ENCODE measurements around the gene ENG.
"Not testable (repeated sequence)": the region's sequence is repeated elsewhere in the genome, so short reads cannot be mapped to it uniquely, and the experiment has no call there.

The ENG gene

DNA sequence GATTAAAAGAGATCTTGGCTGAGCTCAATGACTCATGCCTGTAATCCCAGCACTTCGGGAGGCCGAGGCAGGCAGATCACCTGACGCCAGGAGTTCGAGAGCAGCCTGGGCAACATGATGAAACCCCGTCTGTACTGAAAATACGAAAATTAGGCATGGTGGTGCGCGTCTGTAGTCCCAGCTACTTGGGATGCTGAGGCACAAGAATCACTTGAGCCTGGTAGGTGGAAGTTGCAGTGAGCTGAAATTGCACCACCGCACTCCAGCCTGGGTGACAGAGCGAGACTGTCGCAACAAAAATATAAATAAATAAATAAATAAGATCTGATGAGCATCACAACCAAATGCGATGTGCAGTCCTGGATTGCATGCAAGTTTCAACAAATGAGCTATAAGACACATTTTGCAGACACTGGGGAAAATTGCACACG, 8.7 kb upstream of the ENG start:
- no peak for DNase-seq

DNA sequence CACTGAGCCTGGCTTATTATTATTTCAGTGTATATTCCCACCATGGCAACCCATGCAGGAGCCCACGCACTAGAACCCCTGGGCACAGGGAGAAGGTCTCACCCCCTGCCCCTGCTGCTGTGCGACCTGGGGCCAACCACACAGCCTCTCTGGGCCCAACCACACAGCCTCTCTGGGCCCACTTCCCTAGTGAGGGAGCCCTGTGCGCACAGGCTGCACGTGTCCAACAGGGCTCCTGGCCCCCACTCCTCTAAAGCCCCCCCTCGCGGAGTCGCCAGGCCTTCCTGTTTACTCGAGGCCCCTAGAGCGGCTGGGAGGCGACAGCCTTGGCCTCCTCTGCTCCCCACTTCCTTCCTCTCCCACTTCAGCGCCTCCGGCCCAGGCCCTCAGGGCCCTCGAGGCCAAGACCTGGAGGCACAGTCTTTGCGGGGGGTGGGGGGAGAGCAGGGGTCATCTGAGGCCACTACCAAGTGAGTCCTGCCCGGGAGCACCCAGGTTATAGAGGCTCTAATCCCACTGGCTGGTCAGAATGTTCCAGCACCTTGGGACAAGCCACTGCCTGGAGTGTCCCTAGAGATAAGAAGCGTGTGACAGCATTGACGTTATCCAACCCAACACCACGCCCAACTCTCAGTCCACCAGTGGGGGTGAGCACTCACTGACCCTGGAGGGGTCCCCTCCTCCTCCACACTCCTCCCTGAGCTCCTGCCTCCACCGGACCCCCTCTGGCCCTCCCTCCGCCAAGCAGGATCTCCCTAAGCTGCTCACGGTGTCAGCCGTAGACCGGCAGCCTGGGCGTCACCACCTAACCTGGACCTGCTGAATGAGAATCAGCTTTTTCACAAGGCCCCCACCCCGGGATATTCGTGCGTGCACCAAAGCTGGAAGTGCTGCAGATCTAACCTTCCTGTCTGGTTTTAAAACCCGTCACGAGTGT, 7.9 kb upstream of the ENG start:
- no peak for DNase-seq

DNA sequence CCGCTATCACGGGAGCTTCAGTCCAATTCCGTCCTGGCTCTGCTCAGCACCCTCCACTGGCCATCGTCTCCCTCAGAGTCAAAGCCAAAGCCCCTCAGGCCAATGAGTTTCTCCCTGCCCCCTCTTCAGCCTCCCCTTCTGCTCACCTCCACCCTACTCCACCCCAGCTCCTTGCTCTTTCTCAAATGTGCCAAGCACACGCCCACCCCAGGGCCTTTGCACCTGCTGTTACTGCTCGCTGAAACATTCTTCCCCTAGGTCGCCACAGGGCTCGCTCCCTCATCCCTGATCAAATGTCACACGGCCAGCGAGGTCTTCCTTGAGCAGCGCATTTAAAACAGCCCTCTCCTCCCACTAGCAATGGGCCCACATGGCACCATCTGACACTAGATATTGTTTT, 6.3 kb upstream of the ENG start:
- no peak for DNase-seq

DNA sequence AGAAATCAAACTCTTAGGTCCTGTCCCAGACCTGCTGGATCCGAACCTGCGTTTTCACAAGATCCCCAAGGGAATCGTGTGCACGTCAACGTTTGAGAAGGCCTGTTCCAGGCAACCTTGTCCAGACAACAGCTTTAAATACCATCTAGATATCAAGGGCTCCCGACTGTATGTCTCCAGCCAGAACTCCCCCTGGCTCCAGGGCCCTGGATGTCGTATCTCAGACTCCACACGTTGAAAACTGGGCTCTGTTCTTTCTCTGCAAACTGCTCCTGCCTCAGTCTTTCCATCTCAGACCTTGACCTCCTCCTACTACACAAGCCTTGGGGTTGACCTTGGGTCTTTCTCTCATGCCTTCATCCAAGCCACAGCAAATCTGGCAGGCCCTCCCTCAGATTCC, 5.8 kb upstream of the ENG start:
- DNase-seq: no peak

DNA sequence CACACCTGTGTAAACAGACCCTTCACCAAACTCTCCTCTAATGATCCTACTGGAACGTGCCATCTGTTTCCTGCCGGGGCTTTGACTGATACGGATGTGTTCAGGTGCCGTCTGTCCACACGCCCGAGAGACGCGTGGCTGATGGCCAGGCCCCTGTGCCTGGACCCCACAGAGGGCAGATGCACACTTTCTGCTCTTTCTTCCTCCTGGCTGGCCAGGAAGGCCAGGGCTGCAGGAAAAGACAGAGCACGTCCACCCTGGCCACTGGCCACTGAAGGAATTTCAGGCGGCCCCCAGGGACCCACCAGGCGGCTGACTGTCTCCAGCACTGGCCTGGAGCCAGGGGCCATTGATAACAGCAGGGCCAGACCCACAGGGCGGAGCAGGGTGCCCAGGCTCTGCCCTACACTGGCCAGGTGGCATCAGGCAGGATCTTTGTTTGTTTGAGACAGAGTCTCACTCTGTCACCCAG, 3.6 kb upstream of the ENG start:
- DNase-seq: no peak

DNA sequence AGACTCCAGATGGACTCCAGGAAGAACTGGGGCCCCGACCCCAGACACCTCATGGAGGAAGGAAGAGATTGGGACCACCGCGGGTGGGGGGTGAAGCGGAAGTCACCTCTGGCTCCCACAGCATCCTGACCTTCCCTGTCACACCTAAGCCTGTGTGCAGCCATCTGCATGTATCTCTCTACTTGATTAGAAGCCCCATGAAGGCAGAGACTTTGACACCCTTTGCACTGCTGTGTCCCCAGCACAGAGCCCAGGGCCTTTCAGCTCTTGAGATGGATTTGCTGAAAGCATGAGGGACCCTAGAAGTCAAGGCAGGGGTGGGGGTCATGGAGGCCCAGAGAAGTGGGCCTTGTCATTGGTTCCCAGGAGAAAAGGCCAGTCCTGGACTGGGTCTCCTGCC, 2.8 kb upstream of the ENG start:
- no peak for DNase-seq

DNA sequence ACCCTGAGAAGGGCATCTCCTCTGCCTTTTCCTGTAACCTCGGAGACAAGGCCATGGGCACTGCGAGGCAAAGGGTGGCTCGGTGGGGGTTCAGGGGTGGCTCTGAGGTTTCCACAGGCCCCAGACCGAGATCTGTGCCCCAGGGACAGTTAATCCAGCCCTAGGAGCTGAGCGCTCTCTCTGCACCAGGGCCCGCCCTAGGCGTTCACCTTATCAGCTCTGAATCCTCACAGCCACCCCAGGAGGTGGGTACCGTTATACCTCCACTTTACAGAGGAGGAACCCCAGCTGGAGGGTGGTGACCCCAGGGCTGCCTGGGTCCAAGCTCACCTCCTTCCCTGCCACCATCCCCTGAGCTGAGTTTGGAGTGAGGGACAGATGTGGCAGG, 2.3 kb upstream of the ENG start:
- DNase-seq: no peak

DNA sequence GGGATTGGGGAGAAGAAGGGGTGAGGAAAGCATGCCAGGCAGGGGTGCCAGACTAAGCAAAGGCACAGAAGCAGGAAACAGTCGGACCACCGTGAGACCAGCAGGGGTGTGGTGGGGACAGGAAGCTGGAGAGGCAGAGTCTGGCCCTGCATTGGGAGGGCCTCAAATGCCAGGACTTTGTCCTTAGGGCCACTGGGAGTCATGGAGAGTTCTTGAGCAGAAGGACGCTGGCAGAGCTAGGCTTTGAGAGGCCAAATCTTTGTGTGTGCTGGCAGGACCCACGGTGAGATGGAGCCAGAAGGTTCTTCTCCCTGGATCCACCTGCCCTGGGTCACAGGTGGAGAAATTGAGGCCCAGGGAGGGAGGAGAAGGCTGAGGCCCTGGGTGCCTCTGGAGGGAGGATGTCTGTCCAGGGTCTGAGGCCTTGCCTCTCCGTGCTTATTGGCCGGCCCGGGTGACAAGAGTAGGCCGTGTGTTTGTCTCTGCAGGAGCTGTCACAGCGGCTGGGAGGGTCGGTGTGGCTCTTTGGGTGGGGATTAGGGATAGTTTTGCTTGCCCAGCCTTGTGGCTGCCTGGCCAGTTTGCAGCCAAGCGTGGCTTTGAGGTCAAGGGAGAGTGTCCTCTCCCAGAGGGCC, 1.8 kb upstream of the ENG start:
- no peak for DNase-seq

DNA sequence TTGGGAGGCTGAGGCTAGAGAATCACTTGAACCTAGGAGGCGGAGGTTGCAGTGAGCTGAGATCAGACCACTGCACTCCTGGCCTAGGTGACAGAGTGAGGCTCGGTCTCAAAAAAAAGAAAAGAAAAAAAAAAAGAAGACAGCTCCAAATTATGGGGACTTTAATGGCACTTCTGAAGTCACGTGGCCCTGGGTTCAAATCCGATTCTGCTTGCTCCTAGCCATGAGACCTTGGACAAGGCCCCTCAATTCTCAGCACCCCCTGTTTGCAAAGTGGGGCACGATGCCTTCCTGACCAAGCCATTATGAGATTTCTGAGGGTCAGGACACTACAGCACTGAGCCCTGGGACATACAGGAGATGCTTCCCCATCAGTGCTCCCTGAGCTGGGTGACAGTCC, 1.1 kb upstream of the ENG start:
- no peak for DNase-seq

DNA sequence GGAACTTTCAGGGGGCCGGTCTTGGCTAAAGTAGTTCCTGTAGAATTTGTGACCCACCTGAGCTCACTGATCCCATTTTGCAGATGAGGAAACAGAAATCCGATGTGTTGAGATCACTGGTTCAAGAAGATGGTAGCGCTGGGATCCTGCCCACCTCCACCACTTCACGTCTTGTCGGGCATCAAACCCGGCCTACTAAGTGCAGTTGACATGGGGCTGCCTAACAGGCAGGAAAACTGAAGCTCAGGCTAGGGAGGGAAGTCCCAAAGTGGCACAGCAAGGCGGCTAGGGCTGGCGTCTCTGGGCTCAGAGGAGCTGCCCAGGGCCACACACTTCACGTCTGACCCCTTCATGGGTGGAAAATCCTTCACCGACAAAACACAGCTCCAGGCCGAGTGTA, 502 bp upstream of the ENG start:
- no peak for DNase-seq

DNA sequence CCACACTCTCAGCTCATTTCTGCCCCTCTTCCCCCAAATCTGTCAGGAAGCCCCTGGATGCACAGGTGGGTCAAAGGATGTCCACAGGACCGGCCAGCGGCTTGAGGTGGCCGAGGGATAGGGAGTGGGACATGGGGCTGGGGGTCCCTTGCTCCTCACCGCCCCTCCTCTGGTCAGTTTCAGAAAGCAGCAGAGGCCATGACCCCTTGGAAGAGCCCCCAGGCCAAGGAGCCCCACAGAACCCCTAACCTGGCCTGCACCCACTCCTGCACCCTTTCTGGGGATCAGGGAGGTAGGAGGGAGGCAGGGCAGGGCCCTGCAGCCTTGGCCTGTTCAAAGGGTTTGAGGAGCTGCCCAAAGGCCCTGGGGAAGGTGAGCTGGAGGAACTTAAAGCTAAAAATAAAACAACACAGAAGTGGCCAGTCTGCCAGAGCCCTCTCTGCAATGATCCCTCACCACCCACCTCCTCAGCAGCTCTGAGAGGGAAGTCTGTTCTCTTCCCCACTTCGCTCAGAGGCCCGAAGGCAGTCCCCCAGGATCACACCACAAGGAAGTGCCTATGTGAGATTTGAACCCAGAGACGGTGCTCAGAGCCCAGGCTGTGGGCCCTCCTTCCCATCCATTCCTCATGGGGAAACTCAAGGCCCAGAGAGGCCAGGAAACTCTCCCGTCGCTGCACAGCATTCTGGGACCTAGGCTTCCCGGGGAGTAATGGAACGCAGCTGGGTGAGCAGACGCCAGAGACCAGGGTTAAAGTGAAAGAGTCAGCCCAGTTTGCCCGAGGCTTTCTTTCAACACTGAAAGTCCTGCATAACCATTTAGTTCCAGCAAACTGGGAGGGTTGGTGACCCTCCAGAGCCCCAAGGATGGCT, 910 bp downstream of the ENG start:
- no peak for DNase-seq

DNA sequence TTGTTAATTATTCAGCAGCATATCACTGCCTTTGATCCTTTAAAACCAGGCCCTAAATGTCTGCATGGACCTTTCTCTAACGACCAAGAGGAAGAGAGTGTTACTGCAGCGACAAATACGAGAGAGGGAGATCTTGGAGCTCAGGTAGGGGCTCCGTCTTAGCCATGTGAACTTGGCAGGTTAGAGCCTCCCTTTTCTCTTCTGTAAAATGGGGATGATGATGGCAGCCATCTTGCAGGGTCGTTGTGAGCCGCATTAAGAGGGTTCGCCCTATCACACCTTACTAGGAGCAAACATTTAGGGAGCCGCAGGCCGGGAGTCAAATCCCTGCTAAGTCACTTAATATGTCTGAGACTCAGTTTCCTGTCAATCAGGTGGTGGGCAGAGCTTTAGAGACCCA, 1.6 kb downstream of the ENG start:
- no peak for DNase-seq

DNA sequence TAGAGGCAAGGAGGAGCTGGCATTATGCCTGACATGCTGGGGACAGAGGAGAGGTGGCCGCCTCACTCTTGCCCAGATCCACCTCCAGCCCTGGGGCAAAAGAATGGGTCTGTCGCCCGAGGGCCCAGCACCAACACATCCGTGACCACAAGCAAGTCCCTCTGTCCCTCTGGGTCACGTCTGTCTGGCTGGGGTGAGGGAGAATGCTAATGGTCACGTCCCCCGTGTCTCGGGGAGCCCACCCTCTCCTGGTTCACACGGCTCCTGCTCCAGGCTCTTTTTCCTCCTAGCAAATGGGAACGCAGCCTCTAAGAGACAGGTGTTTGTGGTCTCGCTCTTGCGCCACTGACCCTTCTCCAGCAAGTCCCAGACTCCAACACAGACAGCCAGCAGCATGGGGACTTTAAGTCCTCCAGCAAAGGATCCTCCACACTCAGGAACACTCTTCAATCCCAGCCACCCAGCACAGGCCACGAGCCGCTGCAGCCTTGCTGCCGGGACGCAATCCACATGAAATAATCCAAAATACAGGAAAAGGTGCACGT, 4.1 kb downstream of the ENG start:
- no peak for DNase-seq

DNA sequence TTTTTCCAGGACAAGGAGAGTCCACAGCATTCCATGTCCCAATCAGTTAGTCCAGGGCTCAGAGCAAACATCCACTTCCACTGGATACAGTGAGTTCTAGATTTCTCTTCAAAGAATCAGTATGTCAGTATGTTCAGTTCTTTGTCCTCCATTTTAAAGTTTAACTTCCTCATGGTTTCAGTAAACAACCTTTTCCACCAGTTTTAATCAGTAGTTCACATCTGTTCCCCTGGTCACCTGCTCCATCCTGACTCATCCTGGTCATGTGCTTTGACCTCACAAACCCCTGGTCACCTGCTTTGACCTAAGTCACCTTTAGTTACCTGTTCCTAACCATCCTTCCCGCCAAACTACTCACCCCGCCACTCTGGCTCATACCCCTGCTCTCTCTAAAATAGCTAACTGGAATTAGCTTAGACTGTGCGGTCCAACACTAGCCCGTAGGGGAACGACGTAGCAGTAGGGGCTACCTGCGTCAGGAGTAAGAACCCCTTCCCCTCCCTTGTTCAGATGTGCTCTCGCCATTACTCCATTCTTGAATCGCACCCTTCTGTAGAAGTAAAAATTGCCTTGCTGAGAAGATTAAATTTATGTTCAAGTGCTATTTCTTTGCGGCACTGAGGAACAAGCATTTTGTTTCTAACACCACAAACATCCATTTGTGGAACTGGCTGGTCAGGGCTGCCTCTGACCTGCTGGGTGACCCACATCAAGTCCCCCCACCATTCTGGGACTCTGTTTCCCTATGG, 5.5 kb downstream of the ENG start:
- DNase-seq: no peak

DNA sequence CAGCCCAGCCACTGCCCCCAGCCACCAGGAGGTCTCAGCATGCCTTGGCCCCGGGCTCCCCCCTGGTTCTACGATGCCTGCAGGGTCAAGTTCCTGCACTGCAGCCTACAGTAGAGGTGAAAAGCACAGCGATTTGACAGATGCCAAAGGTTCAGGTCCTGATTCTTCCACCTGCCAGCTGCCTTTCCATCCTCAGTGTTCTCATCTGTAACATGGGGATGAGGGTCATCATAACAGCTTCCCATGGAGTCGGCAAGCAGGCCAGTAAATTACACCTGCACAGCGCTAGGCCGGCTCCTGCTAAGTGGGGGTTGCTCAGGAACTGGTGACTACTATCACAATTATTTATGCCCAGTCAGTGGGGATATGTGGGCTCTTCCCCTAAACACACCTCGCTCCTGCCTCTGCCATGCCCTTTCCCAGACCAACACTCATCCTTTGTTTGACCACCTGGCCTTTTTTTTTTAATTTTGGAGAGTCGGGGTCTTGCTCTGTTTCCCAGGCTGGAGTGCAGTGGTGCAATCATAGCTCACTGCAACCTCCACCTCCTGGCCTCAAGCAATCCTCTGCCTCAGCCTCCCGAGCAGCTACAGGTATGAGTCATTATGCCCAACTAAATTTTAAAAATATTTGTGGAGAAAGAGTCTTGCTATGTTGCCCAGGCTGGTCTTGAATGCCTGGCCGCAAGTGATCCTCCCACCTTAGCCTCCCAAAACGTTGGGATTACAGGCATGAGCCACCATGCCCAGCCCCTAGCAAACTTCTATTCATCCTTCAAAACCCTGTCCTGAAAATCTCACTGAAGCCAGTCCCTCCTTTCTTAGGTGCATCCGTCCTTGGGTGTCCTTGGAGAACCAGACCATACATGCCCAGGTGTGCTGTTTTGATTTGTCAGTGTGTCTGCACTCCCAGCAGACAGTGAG, 6.4 kb downstream of the ENG start:
- no peak for DNase-seq

DNA sequence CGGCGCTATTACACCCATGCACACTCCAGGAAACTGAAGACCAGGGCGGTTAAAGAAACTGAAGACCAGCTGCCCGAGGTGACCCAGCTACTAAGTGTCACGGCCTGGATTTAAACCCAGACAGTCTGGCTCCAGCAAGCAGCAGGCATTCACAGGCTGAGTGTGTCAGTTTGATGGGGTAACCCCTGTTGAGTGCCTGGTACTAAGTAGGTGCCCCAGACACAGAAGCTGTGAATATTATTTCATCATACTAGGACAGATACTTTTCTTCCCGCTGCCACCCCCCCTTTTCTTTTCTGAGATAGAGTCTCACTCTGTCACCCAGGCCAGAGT, 7.3 kb downstream of the ENG start:
- DNase-seq: no peak

DNA sequence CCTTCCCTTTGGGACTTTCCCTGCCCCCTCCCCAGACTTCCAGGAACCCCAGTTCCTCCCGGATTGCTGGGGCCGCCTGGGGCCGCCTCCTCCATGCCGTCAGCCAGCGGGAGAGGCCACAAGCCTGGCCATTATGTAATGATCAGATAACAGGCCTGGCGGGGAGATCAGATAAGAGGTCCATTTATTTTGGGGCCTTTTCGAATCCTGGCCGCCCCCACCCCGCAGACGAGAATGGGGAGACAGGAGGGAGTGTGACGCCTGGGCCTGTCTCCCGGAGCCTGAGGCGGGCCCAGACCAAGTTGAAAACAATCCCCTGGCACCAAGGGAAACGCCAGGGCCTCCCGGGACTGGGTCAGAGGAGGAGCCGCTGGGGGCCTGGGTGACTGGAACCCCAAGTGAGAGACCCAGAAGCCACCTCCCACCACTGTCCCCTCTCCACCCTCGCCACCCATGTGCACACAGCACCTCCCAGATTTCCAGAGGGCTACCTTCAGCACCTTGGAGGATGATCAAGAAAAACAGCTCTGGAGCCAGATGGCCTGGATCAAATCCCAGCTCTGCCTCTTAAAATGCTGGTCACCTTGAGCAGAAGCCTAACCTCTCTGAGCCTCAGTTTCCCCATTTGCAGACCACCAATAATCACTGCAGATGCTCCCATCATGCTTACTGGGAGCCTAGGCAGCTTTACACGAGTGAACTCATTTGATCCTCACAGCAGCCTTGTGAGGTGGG, 7.8 kb downstream of the ENG start:
- DNase-seq: no peak

DNA sequence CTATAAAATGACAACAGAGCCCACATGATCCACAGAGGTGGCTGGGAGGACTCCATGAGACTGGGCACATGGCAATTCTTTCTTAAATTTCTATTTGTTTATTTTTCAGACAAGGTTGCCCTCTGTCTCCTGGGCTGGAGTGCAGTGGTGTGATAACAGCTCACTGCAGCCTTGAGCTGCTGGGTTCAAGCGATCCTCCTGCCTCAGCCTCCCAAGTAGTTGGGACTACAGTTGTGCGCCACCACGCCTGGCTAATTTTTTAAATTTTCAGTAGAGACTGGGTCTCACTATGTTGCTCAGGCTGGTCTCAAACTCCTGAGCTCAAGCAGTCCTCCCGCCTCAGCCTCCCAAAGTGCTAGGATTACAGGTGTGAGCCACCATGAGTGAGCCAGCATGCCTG, 8.8 kb downstream of the ENG start:
- not testable (repeated sequence) for DNase-seq

DNA sequence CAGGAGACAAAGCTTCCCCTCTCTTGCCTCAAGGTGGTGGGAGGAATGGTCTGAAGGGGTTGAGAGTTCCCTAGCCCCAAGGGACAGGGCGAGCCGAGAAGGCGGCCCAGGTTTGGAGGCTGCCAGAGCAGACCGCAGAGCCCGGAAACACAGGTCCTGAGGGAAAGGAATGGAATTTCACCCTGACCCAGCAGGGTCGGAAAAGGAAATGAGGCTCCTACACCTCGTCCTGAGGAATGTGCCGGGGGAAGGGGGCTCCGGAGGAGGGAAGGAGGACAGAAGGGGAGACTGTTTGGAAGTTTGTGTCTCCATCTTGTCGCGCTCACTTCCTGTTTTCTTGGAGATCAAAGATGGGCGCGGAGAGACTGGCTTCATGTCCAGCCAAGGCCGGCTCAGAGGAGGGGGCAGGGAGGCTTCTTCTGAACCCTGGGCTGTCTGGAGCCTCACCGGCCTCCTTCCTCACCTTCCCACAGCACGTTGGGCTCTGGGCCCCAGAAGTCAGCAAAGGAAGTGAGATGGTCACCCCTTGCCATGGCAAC, 9.6 kb downstream of the ENG start:
- no peak for DNase-seq

DNA sequence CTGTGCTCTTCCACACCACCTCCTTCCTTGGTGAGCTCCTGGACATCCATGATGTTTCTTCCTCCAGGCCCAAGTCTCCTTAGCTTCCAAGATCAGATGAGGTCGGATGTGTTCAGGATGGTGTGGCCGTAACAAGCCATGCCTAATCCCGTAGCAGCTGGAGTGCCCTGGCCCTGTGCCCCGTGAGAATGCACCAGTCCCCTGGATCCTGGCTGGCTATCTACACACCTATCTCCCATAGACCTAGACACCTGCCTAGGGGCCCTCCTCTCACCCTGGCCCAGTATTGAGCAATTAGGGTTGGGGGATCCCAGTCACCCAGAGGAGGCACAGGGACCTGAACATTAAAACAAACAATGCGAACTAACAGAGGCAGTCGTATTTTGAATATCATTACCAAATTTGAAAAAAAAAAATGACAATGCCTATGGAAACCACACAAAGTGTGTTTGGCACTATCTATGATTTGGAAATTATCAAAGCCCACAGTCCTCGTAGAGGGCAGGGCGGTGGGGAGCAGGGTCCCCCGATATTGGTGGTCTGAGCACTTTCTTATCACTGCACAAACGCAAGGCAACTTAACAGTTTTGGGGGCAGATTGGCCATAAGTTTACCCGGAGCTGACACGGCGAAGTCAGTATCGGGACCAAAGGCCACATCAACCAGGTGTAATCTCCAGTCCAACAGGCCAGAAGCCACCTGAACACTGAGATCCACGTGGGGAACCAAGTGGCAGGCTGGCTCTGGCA, 13.2 kb downstream of the ENG start:
- DNase-seq: no peak
